DND-41 (cell line): ENCODE results near the gene NDUFB2.
"Not testable (repeated sequence)": the region's sequence is repeated elsewhere in the genome, so short reads cannot be mapped to it uniquely, and the experiment has no call there.

Source experiments
- ATAC-seq: fragments of 200-7000 bp; cut with Tn5 transposase; 3 replicates; pipeline ENCODE4 v1.9.1; 2021; ENCODE audit warnings: low read depth; ENCODE audit not compliant: insufficient read depth
- DNase-seq: peaks from one replicate; pipeline ENCODE4 v3.0.0-alpha.2; 2020
- H2AFZ ChIP-seq: 2 replicates; pipeline ENCODE4 v1.6.0; 2012; ENCODE audit warnings: low read depth, low read length
- H3K27ac ChIP-seq: 2 replicates; pipeline ENCODE4 v1.5.1; 2012; ENCODE audit warnings: low read length, inconsistent platforms
- H3K27me3 ChIP-seq: fragments of 200-600 bp; sonication (generic); 2 replicates; pipeline ENCODE4 v1.6.0; 2012; ENCODE audit warnings: low read length, mild to moderate bottlenecking, inconsistent platforms; ENCODE audit not compliant: insufficient read depth, poor library complexity
- H3K36me3 ChIP-seq: 2 replicates; pipeline ENCODE4 v1.5.1; 2012; ENCODE audit warnings: low read length, inconsistent platforms; ENCODE audit not compliant: insufficient read depth
- H3K4me1 ChIP-seq: 2 replicates; pipeline ENCODE4 v1.5.1; 2012; ENCODE audit warnings: mild to moderate bottlenecking, low read length; ENCODE audit not compliant: insufficient read depth
- H3K4me2 ChIP-seq: 2 replicates; pipeline ENCODE4 v1.6.0; 2012; ENCODE audit warnings: mild to moderate bottlenecking, moderate library complexity, low read length, inconsistent platforms; ENCODE audit not compliant: insufficient read depth
- H3K4me3 ChIP-seq, 2 experiments: fragments of 200-600 bp in 1 of 2; shearing (Covaris generic) in 1 of 2; 2 replicates each; pipeline ENCODE4 v1.5.1; 2012 to 2016; ENCODE audit warnings: inconsistent platforms in 2 of 2, low read length in 2 of 2, mild to moderate bottlenecking in 2 of 2, low read depth in 1 of 2, moderate library complexity in 1 of 2
- H3K79me2 ChIP-seq: 2 replicates; pipeline ENCODE4 v1.6.0; 2012; ENCODE audit warnings: low read length, inconsistent platforms; ENCODE audit not compliant: insufficient read depth
- H3K9ac ChIP-seq: 2 replicates; pipeline ENCODE4 v1.6.0; 2012; ENCODE audit warnings: low read depth, mild to moderate bottlenecking, inconsistent platforms, low read length, moderate library complexity
- H3K9me3 ChIP-seq: 2 replicates; pipeline ENCODE4 v1.5.1; 2012; ENCODE audit warnings: low read length, moderate library complexity, mild to moderate bottlenecking, inconsistent platforms; ENCODE audit not compliant: insufficient read depth, severe bottlenecking
- H4K20me1 ChIP-seq: 2 replicates; pipeline ENCODE4 v1.6.0; 2012; ENCODE audit warnings: low read length; ENCODE audit not compliant: insufficient read depth
- EZH2 ChIP-seq: IDR thresholded peaks from 3 replicates; pipeline ENCODE4 v1.6.1; 2012; ENCODE audit warnings: borderline replicate concordance, low read depth, mild to moderate bottlenecking, moderate library complexity, low read length, inconsistent platforms; ENCODE audit not compliant: severe bottlenecking
- TF ChIP-seq, protein P1 (sequence below): IDR thresholded peaks from 2 replicates; pipeline ENCODE4 v1.5.1; 2012; ENCODE audit warnings: borderline replicate concordance, low read length, moderate library complexity, mild to moderate bottlenecking; ENCODE audit not compliant: poor library complexity, severe bottlenecking; ENCODE audit errors: extremely low read depth

NDUFB2 gene

DNA sequence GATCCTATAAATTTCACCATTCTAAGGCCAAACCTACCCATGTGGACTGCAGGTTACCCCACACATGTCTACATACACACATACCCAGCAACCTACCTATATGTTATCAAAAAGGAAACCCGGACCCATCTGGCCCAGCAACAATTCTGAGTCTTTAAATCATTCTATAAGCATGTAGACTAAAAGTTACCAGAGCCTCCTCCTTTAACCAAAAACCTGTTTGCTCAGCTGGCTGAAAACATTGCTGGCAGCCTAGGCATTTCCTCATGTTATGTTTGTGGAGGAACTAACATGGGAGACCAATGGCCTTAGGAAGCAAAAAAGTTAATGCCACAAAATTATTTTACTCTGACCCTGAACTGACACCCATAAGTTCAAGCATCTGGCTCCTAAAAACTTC is 29.0 kb upstream of the NDUFB2 start:
- H3K27me3 ChIP-seq = no peaks in the 10 kb centered on the region
- H3K4me2 ChIP-seq = no peak overlapping the region
- no peak for ATAC-seq
- H3K4me3 ChIP-seq = no peak overlapping the region
- no peaks in the 10 kb centered on the region for H4K20me1 ChIP-seq
- TF ChIP-seq EZH2 = no peak
- TF ChIP-seq, protein P1, sequence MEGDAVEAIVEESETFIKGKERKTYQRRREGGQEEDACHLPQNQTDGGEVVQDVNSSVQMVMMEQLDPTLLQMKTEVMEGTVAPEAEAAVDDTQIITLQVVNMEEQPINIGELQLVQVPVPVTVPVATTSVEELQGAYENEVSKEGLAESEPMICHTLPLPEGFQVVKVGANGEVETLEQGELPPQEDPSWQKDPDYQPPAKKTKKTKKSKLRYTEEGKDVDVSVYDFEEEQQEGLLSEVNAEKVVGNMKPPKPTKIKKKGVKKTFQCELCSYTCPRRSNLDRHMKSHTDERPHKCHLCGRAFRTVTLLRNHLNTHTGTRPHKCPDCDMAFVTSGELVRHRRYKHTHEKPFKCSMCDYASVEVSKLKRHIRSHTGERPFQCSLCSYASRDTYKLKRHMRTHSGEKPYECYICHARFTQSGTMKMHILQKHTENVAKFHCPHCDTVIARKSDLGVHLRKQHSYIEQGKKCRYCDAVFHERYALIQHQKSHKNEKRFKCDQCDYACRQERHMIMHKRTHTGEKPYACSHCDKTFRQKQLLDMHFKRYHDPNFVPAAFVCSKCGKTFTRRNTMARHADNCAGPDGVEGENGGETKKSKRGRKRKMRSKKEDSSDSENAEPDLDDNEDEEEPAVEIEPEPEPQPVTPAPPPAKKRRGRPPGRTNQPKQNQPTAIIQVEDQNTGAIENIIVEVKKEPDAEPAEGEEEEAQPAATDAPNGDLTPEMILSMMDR = no peak
- H3K36me3 ChIP-seq = no peaks in the 10 kb centered on the region
- peaks cover 7% of the 10 kb centered on the region for H3K4me1 ChIP-seq
- H2AFZ ChIP-seq = no peak overlapping the region
- H3K9ac ChIP-seq = no peak overlapping the region
- no peaks in the 10 kb centered on the region for H3K79me2 ChIP-seq
- H3K27ac ChIP-seq = no peak overlapping the region
- DNase-seq = no peak
- H3K9me3 ChIP-seq = no peaks in the 10 kb centered on the region

DNA sequence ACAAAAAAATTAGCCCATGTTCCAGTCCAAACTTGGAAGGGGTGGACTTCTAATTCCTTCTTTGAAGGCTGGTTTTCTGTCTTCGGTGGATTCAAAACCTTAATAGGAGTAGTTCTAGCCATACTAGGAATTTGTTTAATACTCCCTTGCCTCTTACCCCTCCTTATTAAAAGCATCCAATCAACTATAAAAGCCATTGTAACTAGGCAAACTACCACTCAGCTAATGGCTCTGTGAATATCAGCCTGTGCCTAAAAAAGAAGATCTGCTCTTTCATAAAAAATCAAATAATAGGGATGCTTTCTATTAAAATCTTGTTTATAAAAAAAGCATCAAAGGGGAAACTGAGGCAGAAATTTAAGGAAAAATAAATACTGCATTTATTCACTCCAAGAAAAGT is 27.9 kb upstream of the NDUFB2 start:
- H3K36me3 ChIP-seq = no peaks in the 10 kb centered on the region
- ATAC-seq (no peak), DNase-seq (no peak)
- H3K4me1 ChIP-seq = peaks cover 13% of the 10 kb centered on the region
- no peak for TF ChIP-seq EZH2
- TF ChIP-seq, protein P1 = no peak
- H3K9me3 ChIP-seq = no peaks in the 10 kb centered on the region
- peaks cover 5% of the 10 kb centered on the region for H3K79me2 ChIP-seq
- H2AFZ ChIP-seq = no peak overlapping the region
- H3K4me3 ChIP-seq = no peak overlapping the region
- H3K27ac ChIP-seq = no peak overlapping the region
- no peaks in the 10 kb centered on the region for H4K20me1 ChIP-seq
- no peak overlapping the region for H3K9ac ChIP-seq
- no peaks in the 10 kb centered on the region for H3K27me3 ChIP-seq
- no peak overlapping the region for H3K4me2 ChIP-seq

DNA sequence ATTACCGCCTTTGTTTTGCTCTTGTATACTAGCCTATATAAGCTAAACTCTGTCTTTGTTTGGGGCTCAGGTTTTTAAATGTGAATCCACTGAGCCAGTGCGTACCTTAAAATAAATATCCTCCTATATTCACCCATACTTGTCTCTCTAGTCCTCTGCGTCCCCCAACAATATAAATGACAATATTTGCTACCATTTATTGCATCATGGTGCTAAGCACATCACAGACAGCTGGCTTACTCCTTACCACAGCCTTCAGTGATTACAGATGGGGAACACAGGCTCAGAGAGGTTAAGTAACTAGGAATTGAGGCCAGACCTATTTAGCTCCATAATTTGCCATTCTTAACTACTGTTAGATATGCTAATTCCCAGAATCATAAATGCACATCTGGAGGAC is 27.2 kb upstream of the NDUFB2 start:
- ATAC-seq = no peak

DNA sequence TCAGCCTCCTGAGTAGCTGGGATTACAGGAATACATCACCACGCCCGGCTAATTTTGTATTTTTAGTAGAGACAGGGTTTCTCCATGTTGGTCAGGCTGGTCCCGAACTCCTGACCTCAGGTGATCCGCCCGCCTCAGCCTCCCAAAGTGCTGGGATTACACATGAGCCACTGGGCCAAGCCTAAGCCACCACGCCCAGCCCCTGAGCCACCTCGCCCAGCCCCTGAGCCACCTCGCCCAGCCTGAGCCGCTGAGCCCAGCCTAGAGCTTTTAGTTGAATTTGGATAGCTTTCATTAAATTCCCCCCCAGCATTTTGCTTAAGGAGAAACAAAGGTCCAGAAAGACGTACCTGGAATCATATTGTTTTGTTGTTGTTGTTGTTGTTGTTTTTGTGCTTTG is 26.6 kb upstream of the NDUFB2 start:
- not testable (repeated sequence) for H3K4me3 ChIP-seq, H3K9ac ChIP-seq, ATAC-seq, H3K4me2 ChIP-seq, H3K27ac ChIP-seq, H4K20me1 ChIP-seq, H3K9me3 ChIP-seq, H2AFZ ChIP-seq, DNase-seq, H3K27me3 ChIP-seq, H3K36me3 ChIP-seq
- Histone ChIP-seq H3K4me1 (peaks cover 26% of the 10 kb centered on the region), H3K79me2 (peaks cover 13% of the 10 kb centered on the region)

More for the DNA sequence above, 27.2 kb upstream of the NDUFB2 start:
- H3K36me3 ChIP-seq = no peaks in the 10 kb centered on the region
- peaks cover 13% of the 10 kb centered on the region for H3K79me2 ChIP-seq
- no peak for TF ChIP-seq EZH2
- TF ChIP-seq, protein P1 = no peak
- H2AFZ ChIP-seq = no peak overlapping the region
- H3K27me3 ChIP-seq = no peaks in the 10 kb centered on the region
- H3K9ac ChIP-seq = no peak overlapping the region
- H3K27ac ChIP-seq = no peak overlapping the region
- H3K4me1 ChIP-seq = peaks cover 21% of the 10 kb centered on the region
- no peak for DNase-seq
- no peak overlapping the region for H3K4me3 ChIP-seq
- no peaks in the 10 kb centered on the region for H3K9me3 ChIP-seq
- H4K20me1 ChIP-seq = no peaks in the 10 kb centered on the region
- no peak overlapping the region for H3K4me2 ChIP-seq
